Gastrocnemius medialis (tissue), 4 donors: ENCODE results near the gene TSEN15.
"Not testable (repeated sequence)": the region's sequence is repeated elsewhere in the genome, so short reads cannot be mapped to it uniquely, and the experiment has no call there.

ENCODE experiments used
- POLR2A ChIP-seq, 2 donors: fragments of 450-650 bp; IDR thresholded peaks; one replicate each; pipeline ENCODE4 v1.6.1; 2017; ENCODE audit warnings: antibody characterized with exemption in 2 of 2, mild to moderate bottlenecking in 2 of 2, moderate library complexity in 2 of 2
- TF ChIP-seq, protein P1 (sequence below), 5 experiments: fragments of 450-650 bp in 3 of 5; fragments of 200-600 bp in 2 of 5; sonication (generic) in 2 of 5; IDR thresholded peaks in 4 of 5; conservative IDR thresholded peaks in 1 of 5; 1 replicate in 4 of 5; 2 replicates in 1 of 5; pipeline ENCODE4 v1.5.1; 2016 to 2019; ENCODE audit warnings: antibody characterized with exemption in 5 of 5, mild to moderate bottlenecking in 3 of 5, moderate library complexity in 3 of 5

DNA sequence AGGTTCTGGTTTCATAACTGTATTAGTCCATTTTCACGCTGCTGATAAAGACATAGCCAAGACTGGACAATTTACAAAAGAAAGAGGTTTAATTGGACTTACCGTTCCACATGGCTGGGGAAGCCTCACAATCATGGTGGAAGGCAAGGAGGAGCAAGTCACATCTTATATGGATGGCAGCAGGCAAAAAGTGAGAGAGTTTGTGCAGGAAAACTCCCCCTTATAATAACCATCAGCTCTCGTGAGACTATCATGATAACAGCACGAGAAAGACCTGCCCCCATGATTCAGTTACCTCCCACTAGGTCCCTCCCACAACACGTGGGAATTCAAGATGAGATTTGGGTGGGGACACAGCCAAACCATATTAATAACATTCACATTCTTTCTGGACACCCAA lies 45.0 kb downstream of the TSEN15 start:
- TF ChIP-seq, protein P1, sequence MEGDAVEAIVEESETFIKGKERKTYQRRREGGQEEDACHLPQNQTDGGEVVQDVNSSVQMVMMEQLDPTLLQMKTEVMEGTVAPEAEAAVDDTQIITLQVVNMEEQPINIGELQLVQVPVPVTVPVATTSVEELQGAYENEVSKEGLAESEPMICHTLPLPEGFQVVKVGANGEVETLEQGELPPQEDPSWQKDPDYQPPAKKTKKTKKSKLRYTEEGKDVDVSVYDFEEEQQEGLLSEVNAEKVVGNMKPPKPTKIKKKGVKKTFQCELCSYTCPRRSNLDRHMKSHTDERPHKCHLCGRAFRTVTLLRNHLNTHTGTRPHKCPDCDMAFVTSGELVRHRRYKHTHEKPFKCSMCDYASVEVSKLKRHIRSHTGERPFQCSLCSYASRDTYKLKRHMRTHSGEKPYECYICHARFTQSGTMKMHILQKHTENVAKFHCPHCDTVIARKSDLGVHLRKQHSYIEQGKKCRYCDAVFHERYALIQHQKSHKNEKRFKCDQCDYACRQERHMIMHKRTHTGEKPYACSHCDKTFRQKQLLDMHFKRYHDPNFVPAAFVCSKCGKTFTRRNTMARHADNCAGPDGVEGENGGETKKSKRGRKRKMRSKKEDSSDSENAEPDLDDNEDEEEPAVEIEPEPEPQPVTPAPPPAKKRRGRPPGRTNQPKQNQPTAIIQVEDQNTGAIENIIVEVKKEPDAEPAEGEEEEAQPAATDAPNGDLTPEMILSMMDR (IDR thresholded peaks at IDR 0.05 in 4 of 5, conservative IDR thresholded peaks at IDR 0.05 in 1 of 5) = not testable (repeated sequence)
- not testable (repeated sequence) for TF ChIP-seq POLR2A (IDR thresholded peaks at IDR 0.05)
